MM.1S (cell line): ENCODE measurements around the gene THADA.
"Not testable (repeated sequence)": the region's sequence is repeated elsewhere in the genome, so short reads cannot be mapped to it uniquely, and the experiment has no call there.

Source experiments
- DNase-seq: peaks from one replicate; pipeline ENCODE4 v3.0.0-alpha.2; 2015
- H2AFZ ChIP-seq: fragments of 300-600 bp; sonication (generic); 2 replicates; pipeline ENCODE4 v1.6.0; 2016; ENCODE audit warnings: antibody characterized with exemption, low read length
- H3F3A ChIP-seq: fragments of 300-600 bp; sonication (generic); 2 replicates; pipeline ENCODE4 v1.6.1; 2016; ENCODE audit warnings: mild to moderate bottlenecking, antibody characterized with exemption, low read length, moderate library complexity, mixed read lengths; ENCODE audit not compliant: insufficient read depth
- H3K27ac ChIP-seq: fragments of 300-600 bp; sonication (generic); 2 replicates; pipeline ENCODE4 v1.5.1; 2016; ENCODE audit warnings: mild to moderate bottlenecking, low read length
- H3K27me3 ChIP-seq: fragments of 300-600 bp; sonication (generic); replicated peaks from 2 replicates; pipeline ENCODE4 v1.6.0; 2016; ENCODE audit warnings: low read length; ENCODE audit not compliant: insufficient read depth
- H3K36me3 ChIP-seq: fragments of 300-600 bp; sonication (generic); replicated peaks from 2 replicates; pipeline ENCODE4 v1.6.1; 2016; ENCODE audit warnings: mild to moderate bottlenecking, low read length, mixed read lengths; ENCODE audit not compliant: insufficient read depth
- H3K4me1 ChIP-seq: fragments of 300-600 bp; sonication (generic); 2 replicates; pipeline ENCODE4 v1.6.1; 2016; ENCODE audit warnings: low read length, mixed read lengths
- H3K4me2 ChIP-seq: fragments of 300-600 bp; sonication (generic); 2 replicates; pipeline ENCODE4 v1.6.0; 2016; ENCODE audit warnings: low read depth, low read length
- H3K4me3 ChIP-seq: fragments of 300-600 bp; sonication (generic); 2 replicates; pipeline ENCODE4 v1.5.1; 2016; ENCODE audit warnings: low read length, mixed read lengths
- H3K79me2 ChIP-seq: fragments of 300-600 bp; sonication (generic); 2 replicates; pipeline ENCODE4 v1.6.1; 2016; ENCODE audit warnings: mixed run types, low read length, mixed read lengths
- H3K9ac ChIP-seq: fragments of 300-600 bp; sonication (generic); 2 replicates; pipeline ENCODE4 v1.6.1; 2016; ENCODE audit warnings: low read length, mixed read lengths
- H3K9me2 ChIP-seq: fragments of 300-600 bp; sonication (generic); replicated peaks from 2 replicates; pipeline ENCODE4 v1.6.1; 2016; ENCODE audit warnings: mild to moderate bottlenecking, low read length, mixed read lengths; ENCODE audit not compliant: insufficient read depth
- H3K9me3 ChIP-seq: fragments of 300-600 bp; sonication (generic); replicated peaks from 2 replicates; pipeline ENCODE4 v1.6.1; 2016; ENCODE audit warnings: mild to moderate bottlenecking, low read length, mixed read lengths; ENCODE audit not compliant: insufficient read depth
- H4K20me1 ChIP-seq: fragments of 300-600 bp; sonication (generic); 2 replicates; pipeline ENCODE4 v1.6.1; 2016; ENCODE audit warnings: mild to moderate bottlenecking, low read length, moderate library complexity, mixed read lengths; ENCODE audit not compliant: insufficient read depth
- EZH2 ChIP-seq: fragments of 300-600 bp; sonication (generic); optimal IDR thresholded peaks from 2 replicates; pipeline ENCODE3; 2017; ENCODE audit warnings: low read depth, mild to moderate bottlenecking, antibody characterized with exemption, low read length, mixed read lengths
- EZH2phosphoT487 ChIP-seq: fragments of 300-600 bp; sonication (generic); IDR thresholded peaks from 2 replicates; pipeline ENCODE4 v1.6.1; 2018; ENCODE audit warnings: antibody characterized with exemption, low read length
- TF ChIP-seq, protein P1 (sequence below): fragments of 300-600 bp; sonication (generic); IDR thresholded peaks from 2 replicates; pipeline ENCODE4 v1.5.1; 2016; ENCODE audit warnings: antibody characterized with exemption, low read length, mixed read lengths

The THADA gene

DNA sequence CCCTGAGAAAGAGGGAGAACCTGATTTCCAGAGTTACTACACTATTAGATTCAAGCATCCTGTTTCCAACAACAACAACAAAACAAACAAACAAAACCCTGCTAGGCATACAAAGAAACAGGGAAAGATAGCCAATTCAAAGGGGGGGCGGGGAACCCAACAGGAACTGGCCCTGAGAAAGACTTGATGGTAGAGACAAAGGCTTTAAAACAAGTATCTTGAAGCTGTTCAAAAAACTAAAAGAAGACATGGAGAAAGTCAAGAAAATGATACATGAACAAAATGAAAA is 147.1 kb downstream of the THADA start:
- Histone ChIP-seq H3K4me3 (no peak overlapping the region), H3K27ac (no peak overlapping the region), H3K36me3 (no peaks in the 10 kb centered on the region), H3K4me2 (no peak overlapping the region), H3K9ac (no peak overlapping the region), H3K9me3 (no peaks in the 10 kb centered on the region), H2AFZ (no peak overlapping the region), H3K4me1 (peaks cover 8% of the 10 kb centered on the region; the same call in 1 of the 2 replicates), H3K27me3 (no peaks in the 10 kb centered on the region), H3F3A (no peaks in the 10 kb centered on the region), H4K20me1 (no peaks in the 10 kb centered on the region), H3K79me2 (no peaks in the 10 kb centered on the region), H3K9me2 (no peaks in the 10 kb centered on the region)
- no peak for DNase-seq
- TF ChIP-seq EZH2 (no peak), EZH2phosphoT487 (no peak)
- TF ChIP-seq, protein P1, sequence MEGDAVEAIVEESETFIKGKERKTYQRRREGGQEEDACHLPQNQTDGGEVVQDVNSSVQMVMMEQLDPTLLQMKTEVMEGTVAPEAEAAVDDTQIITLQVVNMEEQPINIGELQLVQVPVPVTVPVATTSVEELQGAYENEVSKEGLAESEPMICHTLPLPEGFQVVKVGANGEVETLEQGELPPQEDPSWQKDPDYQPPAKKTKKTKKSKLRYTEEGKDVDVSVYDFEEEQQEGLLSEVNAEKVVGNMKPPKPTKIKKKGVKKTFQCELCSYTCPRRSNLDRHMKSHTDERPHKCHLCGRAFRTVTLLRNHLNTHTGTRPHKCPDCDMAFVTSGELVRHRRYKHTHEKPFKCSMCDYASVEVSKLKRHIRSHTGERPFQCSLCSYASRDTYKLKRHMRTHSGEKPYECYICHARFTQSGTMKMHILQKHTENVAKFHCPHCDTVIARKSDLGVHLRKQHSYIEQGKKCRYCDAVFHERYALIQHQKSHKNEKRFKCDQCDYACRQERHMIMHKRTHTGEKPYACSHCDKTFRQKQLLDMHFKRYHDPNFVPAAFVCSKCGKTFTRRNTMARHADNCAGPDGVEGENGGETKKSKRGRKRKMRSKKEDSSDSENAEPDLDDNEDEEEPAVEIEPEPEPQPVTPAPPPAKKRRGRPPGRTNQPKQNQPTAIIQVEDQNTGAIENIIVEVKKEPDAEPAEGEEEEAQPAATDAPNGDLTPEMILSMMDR: no peak

DNA sequence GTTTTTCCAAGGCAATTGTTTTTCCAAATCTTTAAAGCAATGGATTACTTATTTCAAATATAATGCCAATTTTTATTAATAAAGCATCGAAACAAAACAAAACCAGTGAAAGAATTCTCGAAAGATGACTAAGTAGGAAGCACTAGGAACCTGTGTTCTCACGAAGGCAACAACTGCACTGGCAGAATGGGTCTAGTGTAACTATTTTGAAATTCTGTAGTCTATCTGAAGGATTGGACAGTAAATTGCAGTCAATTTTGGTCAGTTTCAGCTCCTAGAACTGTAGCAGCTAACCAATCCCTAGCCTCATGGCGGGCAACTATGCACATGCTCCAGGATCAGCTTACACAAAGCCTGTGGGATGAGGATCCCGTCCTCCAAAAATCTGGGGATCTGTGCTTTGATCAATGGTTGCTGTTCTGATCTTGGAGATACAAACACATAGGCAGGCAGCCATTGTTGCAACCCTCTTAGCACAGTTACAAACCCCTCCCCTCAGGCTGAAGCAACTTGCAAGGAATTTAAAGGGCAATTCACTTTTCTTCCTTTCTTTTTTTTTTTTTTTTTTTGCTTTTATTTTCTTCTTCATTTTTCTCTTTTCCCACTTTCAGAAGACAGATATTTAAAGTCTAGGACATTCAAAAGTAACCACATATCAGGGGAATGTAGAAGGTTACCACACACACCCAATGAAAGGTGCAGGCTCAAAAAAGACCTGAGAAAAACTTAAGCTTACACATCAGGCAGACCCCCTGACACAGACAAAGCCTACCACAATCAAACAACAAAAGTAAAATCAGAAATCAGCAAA is 147.6 kb downstream of the THADA start:
- no peak overlapping the region for H2AFZ ChIP-seq
- H3K4me2 ChIP-seq: no peak overlapping the region
- H3K4me1 ChIP-seq: peaks cover 8% of the 10 kb centered on the region; the same call in 1 of the 2 replicates
- H3K9me2 ChIP-seq: no peaks in the 10 kb centered on the region
- no peak overlapping the region for H3K9ac ChIP-seq
- no peaks in the 10 kb centered on the region for H3K9me3 ChIP-seq
- H3K79me2 ChIP-seq: no peaks in the 10 kb centered on the region
- H3K36me3 ChIP-seq: no peaks in the 10 kb centered on the region
- H4K20me1 ChIP-seq: no peaks in the 10 kb centered on the region
- no peaks in the 10 kb centered on the region for H3F3A ChIP-seq
- H3K27me3 ChIP-seq: no peaks in the 10 kb centered on the region
- H3K27ac ChIP-seq: no peak overlapping the region
- no peak for TF ChIP-seq EZH2
- TF ChIP-seq, protein P1: no peak
- TF ChIP-seq EZH2phosphoT487: no peak
- H3K4me3 ChIP-seq: no peak overlapping the region
- DNase-seq: no peak

DNA sequence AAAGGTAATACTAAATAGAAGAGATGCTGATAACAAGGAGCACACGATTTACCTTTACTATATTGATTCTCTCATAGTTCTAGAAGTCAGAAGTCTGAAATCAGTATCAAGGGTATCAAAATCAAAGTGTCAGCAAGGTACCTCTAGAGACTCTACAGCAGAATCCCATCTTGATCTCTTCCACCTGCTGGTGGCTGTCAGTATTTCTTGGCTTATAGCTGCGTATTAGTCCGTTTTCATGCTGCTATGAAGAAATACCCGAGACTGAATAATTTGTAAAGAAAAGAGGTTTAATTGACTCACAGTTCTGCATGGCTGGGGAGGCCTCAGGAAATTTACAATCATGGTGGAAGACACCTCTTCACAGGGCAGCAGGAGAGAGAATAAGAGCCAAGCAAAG is 149.1 kb downstream of the THADA start:
- H3K9ac ChIP-seq, H2AFZ ChIP-seq, DNase-seq, H3K4me2 ChIP-seq, H4K20me1 ChIP-seq, H3K27ac ChIP-seq, H3K36me3 ChIP-seq, H3K4me1 ChIP-seq, H3K79me2 ChIP-seq, H3F3A ChIP-seq, H3K9me3 ChIP-seq, H3K27me3 ChIP-seq, H3K4me3 ChIP-seq, H3K9me2 ChIP-seq: not testable (repeated sequence)

DNA sequence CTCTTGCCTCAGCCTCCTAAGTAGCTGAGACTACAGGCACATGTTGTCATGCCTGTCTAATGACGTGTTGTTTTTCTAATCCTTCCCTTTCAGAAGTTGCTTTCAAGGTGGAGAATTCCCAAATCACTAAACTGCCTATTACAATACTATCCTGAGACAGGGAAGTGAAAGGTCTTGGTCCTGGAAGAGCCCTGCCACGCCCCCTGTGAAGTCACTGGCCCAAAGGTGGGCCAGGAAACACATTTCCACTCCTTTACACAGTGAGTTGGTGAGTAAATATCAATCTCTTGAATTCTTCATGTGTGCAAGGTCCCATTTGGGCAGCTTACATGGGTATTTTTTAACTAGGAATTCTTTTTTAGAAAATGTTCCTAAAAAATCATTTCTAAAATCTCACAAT is 150.1 kb downstream of the THADA start:
- Histone ChIP-seq H4K20me1 (no peaks in the 10 kb centered on the region), H3K9ac (no peak overlapping the region), H3K9me3 (no peaks in the 10 kb centered on the region), H3K27ac (no peak overlapping the region), H3K9me2 (no peaks in the 10 kb centered on the region), H3K27me3 (no peaks in the 10 kb centered on the region), H3K36me3 (no peaks in the 10 kb centered on the region), H3K4me1 (peaks cover 8% of the 10 kb centered on the region; the same call in 1 of the 2 replicates), H3K4me3 (no peak overlapping the region), H3K79me2 (no peaks in the 10 kb centered on the region), H3F3A (no peaks in the 10 kb centered on the region), H3K4me2 (no peak overlapping the region), H2AFZ (no peak overlapping the region)
- TF ChIP-seq EZH2phosphoT487 (no peak), EZH2 (no peak)
- TF ChIP-seq, protein P1: no peak
- DNase-seq: no peak
